Upper lobe of left lung (tissue), 4 donors: ENCODE measurements around the gene SPRED2.

ENCODE experiments used
- POLR2A ChIP-seq, 4 donors: fragments of 450-650 bp; IDR thresholded peaks; one replicate each; pipeline ENCODE4 v1.5.1; 2016 to 2017; ENCODE audit warnings: antibody characterized with exemption in 4 of 4, mild to moderate bottlenecking in 2 of 4
- TF ChIP-seq, protein P1 (sequence below), 6 experiments: fragments of 450-650 bp in 4 of 6; fragments of 200-600 bp in 2 of 6; sonication (generic) in 2 of 6; IDR thresholded peaks; one replicate each; pipeline ENCODE4 v1.5.1; 2016 to 2019; ENCODE audit warnings: antibody characterized with exemption in 6 of 6

DNA sequence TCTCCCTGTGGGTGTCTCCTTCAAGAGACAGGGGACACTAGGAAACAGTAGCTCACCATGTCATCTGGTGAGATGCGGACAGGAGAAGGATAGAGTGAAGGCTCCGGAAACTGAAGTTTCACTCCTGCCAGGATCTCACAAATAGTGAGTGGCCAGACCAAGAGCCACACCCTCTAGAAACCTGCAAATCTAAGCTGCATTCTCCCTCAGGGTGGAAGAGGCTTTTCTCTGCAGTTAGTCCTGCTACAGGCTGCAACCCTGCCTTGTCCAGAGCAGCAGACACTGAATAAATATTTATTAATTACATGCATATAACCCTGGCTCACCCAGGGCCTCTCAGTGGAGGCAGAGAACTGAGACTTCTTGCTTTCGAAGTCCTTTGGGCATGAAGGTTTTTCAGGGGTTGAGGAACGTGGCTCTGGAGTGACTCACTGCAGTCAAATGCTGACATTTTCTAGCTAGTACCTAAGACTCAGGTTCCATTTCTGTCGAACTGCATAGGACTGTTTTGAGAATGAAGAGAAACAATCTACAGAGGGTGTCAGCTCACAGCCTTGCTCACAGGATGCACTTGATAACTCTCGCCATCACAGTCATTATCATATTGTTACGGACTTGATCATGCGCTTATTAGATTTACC is 117.5 kb downstream of the SPRED2 start:
- TF ChIP-seq, protein P1, sequence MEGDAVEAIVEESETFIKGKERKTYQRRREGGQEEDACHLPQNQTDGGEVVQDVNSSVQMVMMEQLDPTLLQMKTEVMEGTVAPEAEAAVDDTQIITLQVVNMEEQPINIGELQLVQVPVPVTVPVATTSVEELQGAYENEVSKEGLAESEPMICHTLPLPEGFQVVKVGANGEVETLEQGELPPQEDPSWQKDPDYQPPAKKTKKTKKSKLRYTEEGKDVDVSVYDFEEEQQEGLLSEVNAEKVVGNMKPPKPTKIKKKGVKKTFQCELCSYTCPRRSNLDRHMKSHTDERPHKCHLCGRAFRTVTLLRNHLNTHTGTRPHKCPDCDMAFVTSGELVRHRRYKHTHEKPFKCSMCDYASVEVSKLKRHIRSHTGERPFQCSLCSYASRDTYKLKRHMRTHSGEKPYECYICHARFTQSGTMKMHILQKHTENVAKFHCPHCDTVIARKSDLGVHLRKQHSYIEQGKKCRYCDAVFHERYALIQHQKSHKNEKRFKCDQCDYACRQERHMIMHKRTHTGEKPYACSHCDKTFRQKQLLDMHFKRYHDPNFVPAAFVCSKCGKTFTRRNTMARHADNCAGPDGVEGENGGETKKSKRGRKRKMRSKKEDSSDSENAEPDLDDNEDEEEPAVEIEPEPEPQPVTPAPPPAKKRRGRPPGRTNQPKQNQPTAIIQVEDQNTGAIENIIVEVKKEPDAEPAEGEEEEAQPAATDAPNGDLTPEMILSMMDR (IDR thresholded peaks at IDR 0.05) = no peak
- no peak for TF ChIP-seq POLR2A (IDR thresholded peaks at IDR 0.05)
